T-helper 2 cell (primary cell): ENCODE measurements around the gene COMT.

Experiments
- DNase-seq, 5 experiments: peaks; one replicate each; pipeline versions ENCODE4 v3.0.0 to v3.0.0-alpha.2; 2012 to 2022

COMT gene

GRCh38 chr22:19997561-19998231 lies 56.1 kb downstream of the COMT start:
- no peak for DNase-seq

- no peak for DNase-seq
Observed at GRCh38 chr22:19998232-19998951, 56.8 kb downstream of the COMT start.

- no peak for DNase-seq
Observed at GRCh38 chr22:19998991-19999820, 57.6 kb downstream of the COMT start.

- no peak for DNase-seq
Observed at GRCh38 chr22:20000246-20001081, 58.9 kb downstream of the COMT start.

- DNase-seq, result no peak
Observed at GRCh38 chr22:20001082-20001638, 59.6 kb downstream of the COMT start.

- no peak for DNase-seq
Observed at GRCh38 chr22:20002128-20002527, 60.6 kb downstream of the COMT start.

GRCh38 chr22:20002636-20003035 lies 61.1 kb downstream of the COMT start:
- DNase-seq, result no peak

- DNase-seq, result no peak
Observed at GRCh38 chr22:20003304-20003703, 61.7 kb downstream of the COMT start.

- DNase-seq, result no peak
Observed at GRCh38 chr22:20004464-20004863, 62.9 kb downstream of the COMT start.

GRCh38 chr22:20008221-20008995 lies 66.8 kb downstream of the COMT start:
- no peak for DNase-seq

GRCh38 chr22:20009018-20009491 lies 67.5 kb downstream of the COMT start:
- DNase-seq, result no peak

GRCh38 chr22:20009582-20010306 lies 68.2 kb downstream of the COMT start:
- DNase-seq, result no peak

GRCh38 chr22:20010307-20011122 lies 68.9 kb downstream of the COMT start:
- no peak for DNase-seq

GRCh38 chr22:20011123-20011992 lies 69.8 kb downstream of the COMT start:
- no peak for DNase-seq

- no peak for DNase-seq
Observed at GRCh38 chr22:20011993-20012740, 70.6 kb downstream of the COMT start.

- DNase-seq, result no peak
Observed at GRCh38 chr22:20012741-20013331, 71.3 kb downstream of the COMT start.

GRCh38 chr22:20013382-20013871 lies 71.9 kb downstream of the COMT start:
- DNase-seq, result no peak
